HG02610 (cell line): ENCODE data around the gene AKTIP.
"Not testable (repeated sequence)": the region's sequence is repeated elsewhere in the genome, so short reads cannot be mapped to it uniquely, and the experiment has no call there.

ENCODE experiments used
- ATAC-seq: cut with Tn5 transposase; IDR thresholded peaks from one replicate; pipeline ENCODE4 v1.9.1; 2021; ENCODE audit warnings: mild to moderate bottlenecking, moderate library complexity; ENCODE audit not compliant: unreplicated experiment

Gene AKTIP

DNA sequence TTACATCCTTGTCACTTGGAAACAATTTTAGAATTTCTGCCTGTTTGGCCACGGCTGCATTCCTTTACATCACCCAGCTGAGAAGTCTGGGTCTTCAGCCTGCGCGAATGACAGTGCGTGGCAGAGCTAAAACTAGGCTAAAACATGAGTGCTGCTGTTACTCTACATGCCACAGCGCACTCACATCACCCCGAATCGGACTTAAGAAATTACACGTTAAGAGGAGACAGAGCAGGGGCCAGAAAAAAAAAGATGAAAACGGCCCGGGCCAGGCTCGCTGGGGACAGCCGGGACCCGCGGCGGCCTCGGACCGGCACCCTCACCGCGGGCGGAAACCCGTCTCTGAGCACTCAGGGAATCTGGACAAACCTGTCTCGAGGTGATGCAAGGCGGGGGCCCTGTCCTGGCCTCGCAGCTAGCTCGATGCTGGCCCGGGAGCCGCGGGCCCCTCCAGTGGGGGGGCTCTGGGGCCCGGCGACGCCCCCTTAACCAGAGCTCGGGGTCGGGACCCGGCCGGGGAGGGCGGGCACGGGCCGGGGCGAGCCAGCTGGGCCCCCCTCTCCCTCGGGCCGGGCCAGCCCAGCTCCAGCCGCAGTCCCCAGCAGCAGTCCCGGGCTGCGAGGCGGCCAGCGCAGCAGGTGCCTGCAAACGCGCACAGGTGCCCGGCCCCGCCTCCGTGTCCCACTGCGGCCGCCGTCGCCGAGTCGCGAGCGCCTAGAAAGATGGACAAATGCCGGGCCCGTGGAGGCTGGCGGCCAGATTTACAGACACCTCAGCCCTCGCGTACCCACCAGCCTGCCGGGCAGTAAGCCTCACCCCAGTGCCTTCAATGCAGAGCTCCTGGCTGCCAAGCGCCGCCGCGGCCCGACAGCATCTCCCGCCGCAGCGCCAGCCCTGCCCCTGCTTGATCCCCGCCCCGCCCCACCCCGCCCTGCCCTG is at the start of gene AKTIP:
TSS of gene AKTIP (minus strand) at position 879 of the 939 bp plus-strand sequence. CDS start 2,950 bp downstream, outside the sequence.
- peak; percentile 16 for ATAC-seq

DNA sequence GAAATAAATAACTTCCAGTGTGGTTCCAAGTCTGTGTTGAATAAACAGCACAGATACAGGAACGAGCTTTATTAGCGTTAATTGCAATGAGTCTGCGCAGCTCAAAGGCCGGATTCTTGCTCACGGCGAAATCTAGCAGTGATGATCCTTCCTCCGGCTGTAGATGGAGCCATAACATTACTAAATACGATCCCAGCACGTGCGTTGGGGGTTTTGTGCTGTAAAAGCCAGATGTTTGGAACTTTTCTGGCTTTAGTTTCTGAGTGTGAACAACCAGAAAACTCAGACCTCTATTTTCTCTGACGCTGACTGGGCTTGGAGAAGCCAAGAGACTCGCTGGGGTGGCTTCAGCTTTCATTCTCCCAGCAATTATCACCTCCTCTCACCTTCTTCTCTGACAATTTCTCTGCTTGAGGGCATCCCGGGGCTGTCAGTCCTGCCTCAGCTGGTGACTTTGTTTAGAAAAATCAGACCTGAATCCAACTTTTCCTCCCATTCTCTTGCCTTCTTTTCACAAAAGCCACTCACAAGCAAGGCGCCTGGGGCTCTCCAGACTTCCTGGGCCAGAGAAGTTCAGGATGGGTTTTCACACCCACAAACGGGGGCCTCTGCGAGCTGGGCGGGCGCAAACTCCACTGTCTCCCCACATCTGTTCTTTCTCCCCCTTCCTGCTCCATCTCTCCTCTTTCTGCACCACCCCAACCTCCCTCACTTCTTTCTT is 47.1 kb upstream of the AKTIP start:
- peak; percentile 76 for ATAC-seq

DNA sequence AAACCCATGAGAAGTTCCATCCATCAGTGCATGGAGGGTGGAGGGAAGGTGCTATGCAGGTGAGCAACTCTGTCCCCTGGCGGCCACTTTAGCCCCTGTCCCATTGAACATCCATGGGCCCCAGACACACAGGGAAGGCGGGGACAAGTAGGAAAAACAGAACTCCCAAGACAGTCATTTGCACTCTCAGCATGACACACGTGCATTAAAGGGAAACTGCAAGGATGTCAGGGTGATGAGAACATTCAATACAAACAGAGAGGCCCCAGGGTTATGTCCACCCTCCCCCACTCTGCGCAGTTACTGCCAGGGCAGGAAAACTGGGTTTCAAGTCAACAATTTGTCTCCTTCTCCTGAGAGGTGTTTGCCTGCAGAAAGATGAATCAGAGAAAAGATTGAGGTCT is 44.0 kb upstream of the AKTIP start:
- no peak for ATAC-seq

DNA sequence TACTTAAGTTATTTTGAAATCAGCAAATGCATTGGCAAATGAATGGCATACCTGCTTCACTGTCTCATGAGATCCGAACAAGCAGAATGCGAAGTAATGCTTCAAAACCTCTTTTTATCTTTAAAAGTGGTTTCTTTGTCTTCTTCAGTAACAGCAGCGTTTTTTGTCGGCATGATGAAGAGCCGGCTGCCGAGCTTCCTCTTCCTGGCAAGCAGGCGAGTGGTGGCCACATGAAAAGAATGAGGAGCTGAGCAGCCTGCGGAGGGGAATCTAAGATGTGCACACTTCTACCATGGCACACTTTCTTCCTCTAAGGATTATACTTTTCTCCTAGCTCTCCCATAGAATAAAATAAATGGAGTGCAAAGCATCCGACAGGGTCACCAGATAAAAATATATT is 42.4 kb upstream of the AKTIP start:
- no peak for ATAC-seq

DNA sequence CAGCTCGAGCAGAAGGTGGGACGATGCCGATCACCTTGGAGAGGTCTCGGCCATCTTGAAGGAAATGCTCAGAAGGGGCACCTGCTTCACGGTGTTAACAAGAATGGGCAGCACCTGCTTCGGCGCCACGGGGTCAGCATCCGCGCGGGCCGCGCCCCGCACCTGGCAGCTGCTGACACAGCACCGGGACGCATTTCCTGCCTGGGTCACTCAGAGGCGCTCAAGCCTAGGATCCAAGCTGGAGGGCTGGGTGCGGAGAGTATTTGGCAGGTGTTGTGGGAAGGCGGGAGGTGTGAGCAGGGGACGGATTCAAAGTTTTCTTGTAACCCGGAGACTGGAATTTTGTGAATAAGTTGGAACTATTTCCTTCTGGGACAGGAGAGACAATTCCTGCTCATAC is 39.3 kb upstream of the AKTIP start:
- ATAC-seq = no peak

DNA sequence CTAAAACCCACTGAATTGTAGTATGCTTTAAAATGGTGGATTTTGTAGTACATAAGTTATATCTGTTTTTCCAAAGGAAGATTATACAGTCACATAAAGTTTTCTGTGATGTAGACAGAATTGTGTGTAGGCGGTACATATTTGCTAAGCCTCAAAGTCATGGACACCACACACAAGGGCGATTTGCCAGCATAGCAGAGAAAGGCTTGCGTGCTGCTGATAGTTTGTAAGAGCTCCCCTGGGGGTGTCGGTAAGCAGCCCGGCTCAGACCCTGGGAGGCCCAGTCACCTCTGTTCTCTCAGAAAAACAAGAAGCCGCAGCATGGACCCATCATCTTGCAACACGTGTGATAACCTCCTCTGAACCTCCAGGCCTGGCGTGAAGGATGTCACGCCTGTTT is 38.3 kb upstream of the AKTIP start:
- ATAC-seq = no peak

DNA sequence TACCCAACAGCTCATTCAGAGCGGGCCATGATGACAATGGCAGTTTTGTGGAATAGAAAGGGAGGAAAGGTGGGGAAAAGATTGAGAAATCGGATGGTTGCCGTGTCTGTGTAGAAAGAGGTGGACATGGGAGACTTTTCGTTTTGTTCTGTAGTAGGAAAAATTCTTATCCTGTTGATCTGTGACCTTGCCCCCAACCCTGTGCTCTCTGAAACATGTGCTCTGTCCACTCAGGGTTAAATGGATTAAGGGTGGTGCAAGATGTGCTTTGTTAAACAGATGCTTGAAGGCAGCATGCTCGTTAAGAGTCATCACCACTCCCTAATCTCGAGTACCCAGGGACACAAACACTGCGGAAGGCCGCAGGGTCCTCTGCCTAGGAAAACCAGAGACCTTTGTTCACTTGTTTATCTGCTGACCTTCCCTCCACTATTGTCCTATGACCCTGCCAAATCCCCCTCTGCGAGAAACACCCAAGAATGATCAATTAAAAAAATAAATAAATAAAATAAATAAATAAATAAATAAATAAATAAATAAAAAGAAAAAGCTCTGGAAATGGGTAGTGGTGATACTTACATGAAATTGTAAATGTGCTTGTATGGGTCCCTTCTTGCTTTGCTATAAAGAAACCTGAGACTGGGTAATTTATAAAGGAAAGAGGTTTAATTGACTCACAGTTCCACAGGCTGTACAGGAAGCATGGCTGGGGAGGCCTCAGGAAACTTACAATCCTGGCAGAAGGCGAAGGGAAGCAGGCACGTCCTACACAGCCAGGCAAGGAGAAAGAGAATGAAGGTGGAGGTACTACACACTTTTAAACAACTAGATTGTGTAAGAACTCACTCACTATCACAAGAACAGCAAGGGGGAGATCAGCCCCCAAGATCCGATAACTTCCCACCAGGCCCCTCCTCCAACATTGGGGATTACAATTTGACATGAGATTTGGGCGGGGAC is 37.0 kb upstream of the AKTIP start:
- not testable (repeated sequence) for ATAC-seq

DNA sequence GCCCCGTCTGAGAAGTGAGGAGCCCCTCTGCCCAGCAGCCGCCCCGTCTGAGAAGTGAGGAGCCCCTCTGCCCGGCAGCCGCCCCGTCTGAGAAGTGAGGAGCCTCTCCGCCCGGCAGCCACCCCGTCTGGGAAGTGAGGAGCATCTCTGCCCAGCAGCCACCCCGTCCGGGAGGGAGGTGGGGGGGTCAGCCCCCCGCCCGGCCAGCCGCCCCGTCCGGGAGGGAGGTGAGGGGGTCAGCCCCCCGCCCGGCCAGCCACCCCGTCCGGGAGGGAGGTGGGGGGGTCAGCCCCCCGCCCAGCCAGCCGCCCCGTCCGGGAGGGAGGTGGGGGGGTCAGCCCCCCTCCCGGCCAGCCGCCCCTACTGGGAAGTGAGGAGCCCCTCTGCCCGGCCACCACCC is 36.3 kb upstream of the AKTIP start:
- not testable (repeated sequence) for ATAC-seq

DNA sequence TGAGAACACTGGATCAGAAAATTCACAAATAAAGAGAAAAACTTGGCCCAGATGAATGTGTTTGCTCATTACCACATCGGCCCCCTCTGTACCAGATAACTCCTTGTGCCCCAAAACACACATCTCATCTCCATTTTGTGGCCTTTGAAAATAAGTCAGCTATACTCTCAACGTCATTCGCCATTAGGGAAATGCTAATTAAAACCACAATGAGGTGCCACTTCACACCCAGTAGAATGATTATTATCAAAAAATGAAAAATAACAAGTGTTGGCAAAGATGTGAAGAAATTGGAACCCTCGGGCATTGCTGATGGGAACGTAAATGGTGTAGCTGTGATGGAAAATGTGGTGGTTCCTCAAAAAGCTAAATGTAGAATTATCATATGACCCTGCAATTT is 34.6 kb upstream of the AKTIP start:
- ATAC-seq = no peak

DNA sequence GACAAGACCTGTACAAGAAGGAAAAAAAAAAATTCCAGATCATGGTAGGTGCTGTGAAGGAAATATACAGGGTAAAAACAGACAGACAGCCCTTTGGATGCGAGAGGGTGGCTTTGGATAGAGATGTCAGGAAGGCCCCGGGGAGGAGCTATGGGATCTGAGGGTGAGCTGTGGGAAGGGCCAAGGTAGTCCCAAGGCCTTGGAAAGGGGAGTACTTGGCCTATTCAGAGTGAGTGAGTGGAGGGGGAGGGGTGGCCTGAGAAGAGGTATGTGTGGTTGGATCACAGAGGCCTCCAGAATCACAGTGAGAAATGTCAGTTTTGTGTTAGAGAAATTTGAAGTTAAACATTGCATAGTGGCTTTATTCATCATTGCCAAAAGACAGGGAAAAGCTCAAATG is 31.2 kb upstream of the AKTIP start:
- ATAC-seq = no peak

DNA sequence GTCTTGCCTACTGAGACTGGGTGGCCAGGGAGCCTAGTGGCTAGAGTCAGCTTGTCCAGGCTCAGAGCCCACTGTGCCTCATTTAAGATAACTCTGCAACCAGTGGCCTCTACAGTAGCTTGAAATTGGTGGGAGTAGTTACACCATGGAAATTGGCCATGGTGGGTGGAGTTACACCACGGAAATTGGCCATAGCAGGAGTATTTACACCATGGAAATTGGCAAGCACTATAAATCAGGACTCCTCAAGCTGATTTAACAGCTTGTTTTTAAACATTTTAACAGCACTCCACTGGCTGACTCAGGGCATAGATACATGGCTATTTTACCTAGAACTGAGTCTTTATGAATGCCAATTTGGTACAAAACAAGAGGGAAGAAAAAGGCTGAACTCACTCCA is 27.7 kb upstream of the AKTIP start:
- no peak for ATAC-seq

DNA sequence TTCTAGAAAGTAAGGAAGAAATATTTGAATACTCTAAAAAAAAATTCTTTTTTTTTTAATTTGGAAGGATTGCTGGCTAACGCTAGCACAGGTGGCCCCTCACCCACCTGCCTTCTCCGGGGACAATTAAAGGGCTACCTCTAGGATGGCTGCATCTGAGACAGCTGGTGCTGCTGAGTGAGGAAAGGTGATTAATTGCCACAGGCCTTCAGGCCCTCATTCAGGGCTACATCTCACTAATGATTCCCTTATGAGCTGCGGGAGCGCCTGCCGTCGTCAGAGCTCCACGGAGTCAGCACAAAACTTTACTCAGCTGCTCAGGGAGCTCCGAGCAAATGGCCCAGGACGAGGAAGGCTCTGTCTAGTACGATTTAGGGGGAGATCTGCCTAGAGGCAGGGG is 27.0 kb upstream of the AKTIP start:
- ATAC-seq = no peak

DNA sequence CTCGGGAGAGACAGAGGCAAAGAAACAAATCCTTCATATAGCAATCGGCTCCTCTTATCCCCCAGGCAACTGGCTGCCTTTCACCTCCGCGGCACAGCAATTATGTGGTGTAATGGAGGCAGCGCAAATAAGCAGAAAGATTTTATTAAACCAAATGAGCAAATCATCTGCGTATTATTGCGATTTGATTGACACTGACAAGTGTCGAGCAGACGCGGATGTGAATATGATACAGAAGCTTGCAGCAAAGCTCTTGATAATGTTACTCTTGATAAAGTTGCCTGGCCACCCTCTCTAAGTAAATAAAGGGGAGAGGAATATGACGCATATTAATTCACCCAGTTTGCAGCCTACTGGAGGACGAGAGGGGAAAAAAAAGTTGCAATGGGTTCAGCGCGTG is 26.5 kb upstream of the AKTIP start:
- ATAC-seq = no peak

DNA sequence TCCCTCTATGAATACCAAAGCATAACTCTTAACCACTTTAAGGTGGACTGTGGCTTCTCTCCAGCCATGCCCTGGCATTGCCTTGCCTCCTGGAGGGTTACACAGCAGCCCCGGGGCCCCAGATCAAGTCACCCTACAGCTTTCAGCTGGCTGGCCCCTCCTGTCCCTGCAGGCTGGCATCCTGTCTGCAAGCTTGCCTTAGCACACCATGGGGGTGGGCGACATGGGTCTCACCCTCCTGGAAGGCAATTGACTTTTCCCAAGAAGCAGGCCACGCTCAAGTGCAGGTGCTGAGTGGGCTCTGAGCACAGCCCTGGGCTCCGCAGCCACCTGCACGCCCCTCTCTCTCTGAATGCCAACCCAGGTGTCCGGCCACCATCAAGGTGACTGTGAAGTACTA is 25.8 kb upstream of the AKTIP start:
- ATAC-seq = no peak

DNA sequence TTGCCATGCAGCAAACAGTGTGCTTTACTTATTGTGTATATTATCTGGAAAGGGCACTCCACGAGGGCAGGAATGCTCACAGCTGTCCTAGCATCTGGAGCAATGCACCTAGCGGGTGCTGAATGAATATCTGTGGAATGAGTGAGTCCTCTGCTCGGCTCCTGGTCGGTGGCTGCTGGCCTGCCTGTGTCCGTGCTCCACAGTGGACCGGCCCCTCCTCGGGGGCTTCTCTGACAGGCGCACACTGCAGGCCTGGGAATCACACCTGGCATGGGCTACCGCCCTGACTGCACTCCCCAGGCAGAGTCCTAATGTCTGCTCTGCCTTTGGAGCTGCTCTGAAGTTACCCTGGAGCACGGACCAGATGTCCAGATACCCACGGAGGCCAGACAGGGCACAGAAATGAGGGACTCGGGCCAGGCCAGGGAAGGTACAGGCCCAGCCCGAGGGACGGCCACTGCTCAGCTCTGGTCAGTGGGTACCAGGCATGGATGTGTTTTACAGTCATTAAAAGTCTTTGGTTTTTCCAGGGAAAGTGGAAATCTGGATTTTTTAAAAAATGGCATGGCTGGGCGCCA is 21.1 kb upstream of the AKTIP start:
- no peak for ATAC-seq

DNA sequence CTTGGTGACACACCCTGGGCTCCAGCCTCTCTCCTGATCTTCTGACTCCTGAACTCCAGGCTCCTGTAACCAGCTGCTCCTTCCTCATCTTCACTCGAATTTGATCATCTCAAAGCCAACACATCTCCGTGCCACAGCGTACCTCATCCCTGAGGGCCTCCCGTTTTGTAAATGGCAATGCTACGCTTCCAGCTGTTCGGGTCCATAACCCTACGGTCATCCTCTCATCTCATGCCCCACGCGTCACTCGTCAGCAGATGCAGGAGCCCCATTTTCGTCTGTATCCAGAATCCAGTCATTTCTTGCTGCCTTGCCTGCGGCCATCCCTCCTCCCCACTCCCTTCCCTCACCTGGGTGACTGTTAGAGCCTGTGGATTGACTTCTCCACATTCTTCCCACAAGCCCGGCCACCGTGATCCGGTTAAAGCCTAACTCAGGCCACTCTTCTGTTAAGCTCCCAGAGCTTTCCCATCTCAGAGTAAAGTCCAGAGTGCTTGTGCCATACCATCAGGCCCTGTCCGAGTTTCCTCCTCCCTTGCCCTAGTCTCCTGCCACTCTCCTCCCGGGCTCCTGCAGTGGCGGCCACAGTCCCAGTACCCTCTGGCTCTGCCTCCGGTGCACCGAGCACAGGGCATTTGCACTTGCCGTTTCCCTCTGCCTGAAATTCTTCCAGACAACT is 20.3 kb upstream of the AKTIP start:
- no peak for ATAC-seq

DNA sequence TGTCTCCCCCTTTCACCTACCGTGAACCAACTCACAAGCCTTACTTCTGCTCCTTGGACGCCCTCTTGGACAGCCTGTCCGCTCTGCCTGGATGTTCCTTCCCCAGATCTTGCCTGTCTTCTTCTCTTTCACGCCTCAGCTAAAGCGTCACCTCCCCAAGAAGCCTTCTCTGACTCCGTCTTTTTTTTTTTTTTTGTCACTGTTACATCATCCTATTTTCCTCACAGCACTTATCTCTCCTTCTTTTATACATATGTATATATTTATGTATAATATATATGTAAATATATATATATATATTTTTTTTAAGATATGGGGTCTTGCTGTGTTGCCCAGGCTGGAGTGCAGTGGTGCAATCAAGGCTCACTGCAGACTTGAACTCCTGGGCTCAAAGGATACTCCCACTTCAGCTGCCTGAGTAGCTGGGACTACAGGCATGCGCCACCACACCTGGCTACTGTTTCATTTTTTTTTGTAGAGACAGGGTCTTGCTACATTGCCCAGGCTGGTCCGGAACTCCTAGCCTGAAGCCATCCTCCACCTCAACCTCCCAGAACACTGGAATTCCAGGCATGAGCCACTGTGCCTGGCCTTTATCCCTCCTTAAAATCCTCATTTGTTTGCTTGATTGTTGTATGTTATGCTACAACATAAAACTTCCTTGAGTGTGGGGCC is 16.5 kb upstream of the AKTIP start:
- ATAC-seq = peak; percentile 9

DNA sequence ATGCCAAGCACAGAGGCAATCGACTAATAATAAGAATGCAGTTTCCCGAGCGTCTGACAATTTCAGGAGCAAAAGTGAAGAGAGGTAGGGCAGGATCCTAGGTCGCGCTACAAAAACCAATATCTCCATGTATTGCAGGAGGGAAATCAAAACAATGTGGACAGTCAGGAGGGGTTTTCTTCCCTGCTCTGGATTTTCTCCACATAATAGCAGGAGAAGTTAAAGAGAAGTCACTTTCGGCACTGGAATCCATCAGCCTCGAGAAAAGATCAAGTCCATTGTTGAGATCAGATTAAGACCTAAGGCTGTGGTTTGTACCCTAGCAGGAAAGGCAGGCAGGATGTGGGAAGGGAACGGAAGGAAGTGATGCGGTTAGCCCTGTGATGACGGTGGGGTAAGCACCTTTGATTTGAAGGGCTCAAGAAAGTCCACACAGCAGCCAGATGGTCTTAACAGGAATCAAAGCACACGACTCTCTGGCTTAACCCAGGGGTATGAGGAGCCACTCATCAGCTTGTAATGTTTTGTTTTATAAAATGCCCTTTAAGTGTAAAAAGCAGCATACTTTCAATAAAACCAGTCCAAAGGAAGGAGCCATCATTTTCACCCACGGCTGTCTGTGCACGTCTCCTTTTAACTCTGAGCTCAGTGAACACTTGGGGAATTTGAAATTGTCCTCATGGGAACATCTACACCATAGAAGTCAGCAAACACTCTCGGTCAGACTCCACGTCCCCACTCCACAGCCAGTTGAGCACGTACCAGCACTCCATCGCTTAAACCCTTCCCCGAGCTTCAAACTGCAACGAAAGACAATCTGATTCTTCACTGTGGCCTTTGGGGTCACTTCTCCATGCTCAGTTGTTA is 15.8 kb upstream of the AKTIP start:
- ATAC-seq = peak; percentile 95

DNA sequence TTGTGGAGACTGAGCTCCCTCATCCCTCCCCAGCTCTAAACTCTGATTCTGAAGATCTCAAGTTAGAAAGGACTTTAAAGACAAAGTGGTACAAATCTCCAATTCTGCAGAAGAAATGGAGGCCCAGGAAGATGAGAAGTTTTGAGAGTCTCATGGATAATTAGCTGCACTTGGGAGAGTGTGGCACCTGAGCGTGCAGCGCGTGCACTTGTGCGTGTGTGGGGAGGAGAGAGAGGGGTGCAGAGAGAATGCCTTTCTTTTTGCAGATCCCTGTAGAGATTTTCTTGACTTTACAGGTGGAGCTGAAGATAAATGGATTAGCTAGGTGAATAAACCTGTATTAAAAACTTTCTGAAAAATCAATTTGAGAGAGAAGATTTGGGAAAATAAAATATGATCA is 14.8 kb upstream of the AKTIP start:
- ATAC-seq = no peak
